ENCODE data around the gene STRBP. TPM values are rescaled to one million over a fixed set of nuclear protein-coding genes. Genes with fewer than 3 reads are reported as not detected.

Gene STRBP
- total and polyA plus RNA-seq, 9 of the 15 experiments (the other 6 are each of a cell fraction or from before 2014, with no cell fraction given) = 27.7 to 84.0 (median 70.2) TPM

DNA sequence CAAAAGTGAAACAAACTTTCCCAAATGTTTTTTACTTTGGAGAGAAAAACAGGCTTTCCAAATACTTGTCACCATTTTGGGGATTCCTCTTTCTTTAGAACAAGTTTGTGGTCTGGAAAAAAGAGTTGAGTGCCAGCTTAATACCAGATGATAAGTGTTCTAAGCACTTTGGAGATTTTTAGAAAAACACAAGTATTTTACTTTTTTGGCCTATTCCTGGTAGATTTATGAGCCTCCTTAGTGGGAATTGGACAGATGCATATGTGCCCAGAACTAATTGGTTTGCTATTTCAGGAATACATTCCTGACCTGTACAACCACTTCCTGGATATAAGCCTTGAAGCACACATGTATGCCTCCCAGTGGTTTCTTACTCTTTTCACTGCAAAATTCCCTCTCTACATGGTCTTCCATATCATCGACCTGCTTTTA, 194.4 kb downstream of the STRBP start (continued):
- TF ChIP-seq ZNF174 (CRISPR knock-in tag; IDR thresholded peaks at IDR 0.05) = no peak
- TF ChIP-seq, protein P1, sequence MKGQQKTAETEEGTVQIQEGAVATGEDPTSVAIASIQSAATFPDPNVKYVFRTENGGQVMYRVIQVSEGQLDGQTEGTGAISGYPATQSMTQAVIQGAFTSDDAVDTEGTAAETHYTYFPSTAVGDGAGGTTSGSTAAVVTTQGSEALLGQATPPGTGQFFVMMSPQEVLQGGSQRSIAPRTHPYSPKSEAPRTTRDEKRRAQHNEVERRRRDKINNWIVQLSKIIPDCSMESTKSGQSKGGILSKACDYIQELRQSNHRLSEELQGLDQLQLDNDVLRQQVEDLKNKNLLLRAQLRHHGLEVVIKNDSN (CRISPR knock-in tag; IDR thresholded peaks at IDR 0.05) = no peak
- no peak for TF ChIP-seq MEF2A (IDR thresholded peaks at IDR 0.05; ENCODE audit: control insufficient read depth, low read depth, low read length)
- no peak for TF ChIP-seq SMARCC2 (IDR thresholded peaks at IDR 0.05; ENCODE audit: low read depth)
- no peak for TF ChIP-seq SIX5 (IDR thresholded peaks at IDR 0.05; ENCODE audit: borderline replicate concordance in 1 of 2, insufficient read depth in 1 of 2, low read depth in 1 of 2, low read length in 2 of 2)
- TF ChIP-seq ZSCAN32 (CRISPR knock-in tag; IDR thresholded peaks at IDR 0.05) = no peak
- no peak for TF ChIP-seq ZFP1 (CRISPR knock-in tag; IDR thresholded peaks at IDR 0.05)
- TF ChIP-seq RFX7 (CRISPR knock-in tag; IDR thresholded peaks at IDR 0.05) = no peak
- TF ChIP-seq ZNF764 (CRISPR knock-in tag; IDR thresholded peaks at IDR 0.05; ENCODE audit: low read depth) = no peak

DNA sequence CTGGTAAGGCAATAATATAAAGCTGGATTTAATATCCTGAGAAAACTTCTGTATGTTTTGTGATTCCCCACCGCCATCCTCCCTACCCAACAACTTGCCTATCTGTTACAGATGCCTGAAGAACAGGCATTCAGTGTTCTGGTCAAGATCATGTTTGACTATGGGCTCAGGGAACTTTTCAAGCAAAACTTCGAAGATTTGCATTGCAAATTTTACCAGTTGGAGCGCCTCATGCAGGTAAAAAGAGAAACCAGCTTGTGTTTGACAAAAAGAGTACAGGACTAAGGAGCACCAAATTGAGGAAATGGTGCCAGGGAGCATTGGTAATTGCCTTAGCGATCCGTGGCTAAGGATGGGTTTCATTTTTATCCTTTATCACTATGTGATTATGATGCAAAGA, 194.9 kb downstream of the STRBP start:
- in situ Hi-C loops (cut with MboI) (no loop called here), intact Hi-C loops (cut with micrococcal nuclease) (no loop called here)
- no peak for ATAC-seq
- Histone ChIP-seq H3K79me2 (ENCODE audit: control insufficient read depth, insufficient read depth, low read length) (no peaks in the 10 kb centered on the region), H3K9me1 (ENCODE audit: control insufficient read depth, insufficient read depth, low read length) (no peaks in the 10 kb centered on the region), H3K4me1 (replicated peaks in 1 of 2; ENCODE audit: control insufficient read depth in 2 of 2, insufficient read depth in 2 of 2, low read length in 2 of 2) (no peaks in the 10 kb centered on the region), H3K9me3 (replicated peaks; ENCODE audit: control insufficient read depth, insufficient read depth, low read depth, low read length) (no peaks in the 10 kb centered on the region), H3K9ac (ENCODE audit: insufficient read depth in 1 of 2, low read depth in 2 of 2, low read length in 2 of 2) (no peak overlapping the region), H3K27me3 (ENCODE audit: control insufficient read depth in 2 of 2, insufficient read depth in 2 of 2, low read length in 2 of 2) (no peaks in the 10 kb centered on the region), H3K36me3 (ENCODE audit: control insufficient read depth, insufficient read depth, low read length) (peaks cover 25% of the 10 kb centered on the region), H3K4me2 (ENCODE audit: insufficient read depth, low read length) (no peak overlapping the region), H3K27ac (ENCODE audit: extremely low read depth, low read depth, low read length) (no peak overlapping the region), H4K20me1 (replicated peaks; ENCODE audit: control insufficient read depth, insufficient read depth, low read length) (no peaks in the 10 kb centered on the region), H2AFZ (ENCODE audit: low read depth, low read length) (no peak overlapping the region), H3K4me3 (no peak overlapping the region)
- no peak for DNase-seq (ENCODE audit: extremely low read depth in 1 of 4, low spot score in 3 of 4)
- no TSS peak for BruUV-seq (replicated peaks)
- no peak for TF ChIP-seq PHB2 (IDR thresholded peaks at IDR 0.05; ENCODE audit: low read depth)
- TF ChIP-seq GTF2A2 (tag; IDR thresholded peaks at IDR 0.05) = no peak
- no peak for TF ChIP-seq TAF9B (IDR thresholded peaks at IDR 0.05; ENCODE audit: partially characterized antibody)
- 68% methylated on average over 5 of the region's 5 CpGs for WGBS (ENCODE audit: insufficient coverage, low coverage, missing lambda C conversion rate)
- CTCF ChIA-PET (ENCODE audit: low intra/inter-chr PET ratio) = no interaction called here
- peak; percentile 32 for FAIRE-seq
- POLR2A ChIA-PET = interaction anchor here (0.8 kb wide), 1 partner anchor 14 kb away, joined by 3 read pairs; no protein-coding TSS in a partner anchor

Measured in K562 (cell line).